Right atrium auricular region (tissue), 2 donors: ENCODE data around the gene AAK1. TPM values are rescaled to one million over a fixed set of nuclear protein-coding genes. Genes with fewer than 3 reads are reported as not detected.
"Not testable (repeated sequence)": the region's sequence is repeated elsewhere in the genome, so short reads cannot be mapped to it uniquely, and the experiment has no call there.

Experiments used
- DNase-seq: peaks from one replicate; pipeline ENCODE4 v3.0.0-alpha.2; 2019; ENCODE audit warnings: low spot score
- H3K27ac ChIP-seq, 2 donors: fragments of 200-600 bp; sonication (generic); 1 replicate in 1 of 2; 2 replicates in 1 of 2; pipeline ENCODE4 v1.5.1; 2016 to 2019
- H3K27me3 ChIP-seq, 2 donors: fragments of 200-600 bp; sonication (generic); one replicate each; pipeline versions ENCODE4 v1.5.1 to v1.6.0; 2017 to 2019
- H3K36me3 ChIP-seq: fragments of 200-600 bp; sonication (generic); one replicate; pipeline ENCODE4 v1.5.1; 2016
- H3K4me1 ChIP-seq, 2 donors: fragments of 200-600 bp; sonication (generic); one replicate each; pipeline versions ENCODE4 v1.5.1 to v1.6.0; 2017 to 2019
- H3K4me3 ChIP-seq, 2 donors: fragments of 200-600 bp; sonication (generic); 1 replicate in 1 of 2; 2 replicates in 1 of 2; pipeline ENCODE4 v1.5.1; 2017 to 2019; ENCODE audit warnings: mild to moderate bottlenecking in 1 of 2, moderate library complexity in 1 of 2
- H3K9me3 ChIP-seq, 2 donors: fragments of 200-600 bp; sonication (generic); one replicate each; pipeline ENCODE4 v1.5.1; 2019
- CTCF ChIP-seq, 2 donors: fragments of 200-600 bp; sonication (generic); IDR thresholded peaks; one replicate each; pipeline ENCODE4 v1.5.1; 2019; ENCODE audit warnings: antibody characterized with exemption in 2 of 2
- total RNA-seq, 2 donors: library from RNA; depleted of rRNA; stranded (reverse); fragments of >200 nt; gene quantifications; one replicate each; pipeline ENCODE4 v1.1.0, GENCODE V29; 2016

Gene AAK1
- total RNA-seq, 2 donors from 2014 or later: 50.4 to 62.6 TPM

GRCh38 chr2:69429491-69430183 lies 213.9 kb downstream of the AAK1 start:
- Histone ChIP-seq H3K4me3 (no peak overlapping the region), H3K27me3 (no peaks in the 10 kb centered on the region), H3K36me3 (peaks cover 42% of the 10 kb centered on the region), H3K4me1 (peaks cover 0 to 3% of the 10 kb centered on the region in 2 donors), H3K9me3 (no peaks in the 10 kb centered on the region), H3K27ac (no peak overlapping the region)
- no peak for DNase-seq
- no peak for TF ChIP-seq CTCF (IDR thresholded peaks at IDR 0.05)

- Histone ChIP-seq H3K36me3 (peaks cover 42% of the 10 kb centered on the region), H3K4me1 (no peaks in the 10 kb centered on the region), H3K27me3 (no peaks in the 10 kb centered on the region), H3K9me3 (no peaks in the 10 kb centered on the region), H3K27ac (no peak overlapping the region), H3K4me3 (no peak overlapping the region)
- DNase-seq: no peak
- no peak for TF ChIP-seq CTCF (IDR thresholded peaks at IDR 0.05)
Observed at GRCh38 chr2:69428981-69429380, 214.6 kb downstream of the AAK1 start.

GRCh38 chr2:69424419-69424818 lies 219.1 kb downstream of the AAK1 start:
- no peak overlapping the region for H3K27ac ChIP-seq
- H3K9me3 ChIP-seq: no peaks in the 10 kb centered on the region
- H3K36me3 ChIP-seq: peaks cover 23% of the 10 kb centered on the region
- no peak overlapping the region for H3K4me3 ChIP-seq
- H3K4me1 ChIP-seq: no peaks in the 10 kb centered on the region
- no peak for TF ChIP-seq CTCF (IDR thresholded peaks at IDR 0.05)
- H3K27me3 ChIP-seq: no peaks in the 10 kb centered on the region
- DNase-seq: no peak

GRCh38 chr2:69422198-69422597 lies 221.3 kb downstream of the AAK1 start:
- no peaks in the 10 kb centered on the region for H3K4me1 ChIP-seq
- no peak for TF ChIP-seq CTCF (IDR thresholded peaks at IDR 0.05)
- no peaks in the 10 kb centered on the region for H3K9me3 ChIP-seq
- no peak for DNase-seq
- H3K36me3 ChIP-seq: peaks cover 27% of the 10 kb centered on the region
- H3K27ac ChIP-seq: no peak overlapping the region
- no peaks in the 10 kb centered on the region for H3K27me3 ChIP-seq
- no peak overlapping the region for H3K4me3 ChIP-seq

- H3K4me1 ChIP-seq, H3K27me3 ChIP-seq, DNase-seq, H3K4me3 ChIP-seq, H3K9me3 ChIP-seq, H3K27ac ChIP-seq: not testable (repeated sequence)
- peaks cover 33% of the 10 kb centered on the region for H3K36me3 ChIP-seq
Observed at GRCh38 chr2:69419111-69419510, 224.4 kb downstream of the AAK1 start.

- H3K4me1 ChIP-seq: no peaks in the 10 kb centered on the region
- TF ChIP-seq CTCF (IDR thresholded peaks at IDR 0.05): no peak
- no peaks in the 10 kb centered on the region for H3K27me3 ChIP-seq
- no peak overlapping the region for H3K27ac ChIP-seq
- H3K4me3 ChIP-seq: no peak overlapping the region
- peaks cover 43% of the 10 kb centered on the region for H3K36me3 ChIP-seq
- DNase-seq: no peak
- no peaks in the 10 kb centered on the region for H3K9me3 ChIP-seq
Observed at GRCh38 chr2:69416147-69416546, 227.4 kb downstream of the AAK1 start.

Other genes starting within 250 kb of the AAK1 start
- 10 to 100 TPM; 31.8 to 43.0 TPM for gene NFU1, start 206.3 kb downstream of the AAK1 start, total RNA-seq
- gene ANXA4, start 98.4 kb upstream of the AAK1 start, total RNA-seq: 10 to 100 TPM; 12.7 to 25.9 TPM
- gene GMCL1, start 185.9 kb upstream of the AAK1 start, total RNA-seq: 1 to 10 TPM; 5.4 to 7.2 TPM